Measurements from ENCODE around the gene ATXN7L1.

DNA sequence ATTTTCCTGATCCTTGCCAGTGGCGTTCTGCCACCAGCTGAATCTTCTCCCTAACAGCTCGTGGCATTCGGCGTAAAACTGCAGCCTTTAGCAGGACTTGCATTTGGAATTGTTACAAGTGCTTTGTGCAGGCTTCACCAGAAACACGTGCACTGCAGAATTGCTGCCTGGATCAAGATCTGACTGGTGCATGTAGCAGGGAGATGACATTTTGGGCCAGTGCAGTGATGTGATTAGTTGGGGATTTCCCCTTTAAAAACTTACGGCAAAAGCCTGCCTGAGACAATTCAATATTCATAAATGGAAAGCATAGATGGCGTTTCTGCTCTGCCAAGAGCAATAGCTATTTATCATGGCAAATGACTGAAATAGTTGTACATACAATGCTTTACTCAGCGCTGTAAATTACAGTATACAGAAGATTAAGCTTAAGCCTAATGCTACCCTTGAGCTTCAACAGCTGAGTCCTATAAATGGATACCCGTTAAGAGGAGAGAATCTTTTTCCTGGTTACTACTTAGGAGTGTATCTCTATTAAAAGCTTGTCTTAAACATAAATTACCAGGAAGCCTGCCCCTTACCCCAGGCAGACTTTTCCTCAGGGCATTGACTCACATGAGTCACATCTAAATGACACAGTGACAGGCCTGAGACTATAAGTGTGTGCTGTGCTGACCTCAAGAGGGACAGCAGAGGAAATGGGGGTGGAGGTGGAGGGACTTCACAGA, 106.3 kb downstream of the ATXN7L1 start:
- TF ChIP-seq, protein P1, sequence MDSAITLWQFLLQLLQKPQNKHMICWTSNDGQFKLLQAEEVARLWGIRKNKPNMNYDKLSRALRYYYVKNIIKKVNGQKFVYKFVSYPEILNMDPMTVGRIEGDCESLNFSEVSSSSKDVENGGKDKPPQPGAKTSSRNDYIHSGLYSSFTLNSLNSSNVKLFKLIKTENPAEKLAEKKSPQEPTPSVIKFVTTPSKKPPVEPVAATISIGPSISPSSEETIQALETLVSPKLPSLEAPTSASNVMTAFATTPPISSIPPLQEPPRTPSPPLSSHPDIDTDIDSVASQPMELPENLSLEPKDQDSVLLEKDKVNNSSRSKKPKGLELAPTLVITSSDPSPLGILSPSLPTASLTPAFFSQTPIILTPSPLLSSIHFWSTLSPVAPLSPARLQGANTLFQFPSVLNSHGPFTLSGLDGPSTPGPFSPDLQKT (IDR thresholded peaks at IDR 0.05; ENCODE audit: borderline replicate concordance, low read depth, low read length): no peak
- TF ChIP-seq, protein P2, sequence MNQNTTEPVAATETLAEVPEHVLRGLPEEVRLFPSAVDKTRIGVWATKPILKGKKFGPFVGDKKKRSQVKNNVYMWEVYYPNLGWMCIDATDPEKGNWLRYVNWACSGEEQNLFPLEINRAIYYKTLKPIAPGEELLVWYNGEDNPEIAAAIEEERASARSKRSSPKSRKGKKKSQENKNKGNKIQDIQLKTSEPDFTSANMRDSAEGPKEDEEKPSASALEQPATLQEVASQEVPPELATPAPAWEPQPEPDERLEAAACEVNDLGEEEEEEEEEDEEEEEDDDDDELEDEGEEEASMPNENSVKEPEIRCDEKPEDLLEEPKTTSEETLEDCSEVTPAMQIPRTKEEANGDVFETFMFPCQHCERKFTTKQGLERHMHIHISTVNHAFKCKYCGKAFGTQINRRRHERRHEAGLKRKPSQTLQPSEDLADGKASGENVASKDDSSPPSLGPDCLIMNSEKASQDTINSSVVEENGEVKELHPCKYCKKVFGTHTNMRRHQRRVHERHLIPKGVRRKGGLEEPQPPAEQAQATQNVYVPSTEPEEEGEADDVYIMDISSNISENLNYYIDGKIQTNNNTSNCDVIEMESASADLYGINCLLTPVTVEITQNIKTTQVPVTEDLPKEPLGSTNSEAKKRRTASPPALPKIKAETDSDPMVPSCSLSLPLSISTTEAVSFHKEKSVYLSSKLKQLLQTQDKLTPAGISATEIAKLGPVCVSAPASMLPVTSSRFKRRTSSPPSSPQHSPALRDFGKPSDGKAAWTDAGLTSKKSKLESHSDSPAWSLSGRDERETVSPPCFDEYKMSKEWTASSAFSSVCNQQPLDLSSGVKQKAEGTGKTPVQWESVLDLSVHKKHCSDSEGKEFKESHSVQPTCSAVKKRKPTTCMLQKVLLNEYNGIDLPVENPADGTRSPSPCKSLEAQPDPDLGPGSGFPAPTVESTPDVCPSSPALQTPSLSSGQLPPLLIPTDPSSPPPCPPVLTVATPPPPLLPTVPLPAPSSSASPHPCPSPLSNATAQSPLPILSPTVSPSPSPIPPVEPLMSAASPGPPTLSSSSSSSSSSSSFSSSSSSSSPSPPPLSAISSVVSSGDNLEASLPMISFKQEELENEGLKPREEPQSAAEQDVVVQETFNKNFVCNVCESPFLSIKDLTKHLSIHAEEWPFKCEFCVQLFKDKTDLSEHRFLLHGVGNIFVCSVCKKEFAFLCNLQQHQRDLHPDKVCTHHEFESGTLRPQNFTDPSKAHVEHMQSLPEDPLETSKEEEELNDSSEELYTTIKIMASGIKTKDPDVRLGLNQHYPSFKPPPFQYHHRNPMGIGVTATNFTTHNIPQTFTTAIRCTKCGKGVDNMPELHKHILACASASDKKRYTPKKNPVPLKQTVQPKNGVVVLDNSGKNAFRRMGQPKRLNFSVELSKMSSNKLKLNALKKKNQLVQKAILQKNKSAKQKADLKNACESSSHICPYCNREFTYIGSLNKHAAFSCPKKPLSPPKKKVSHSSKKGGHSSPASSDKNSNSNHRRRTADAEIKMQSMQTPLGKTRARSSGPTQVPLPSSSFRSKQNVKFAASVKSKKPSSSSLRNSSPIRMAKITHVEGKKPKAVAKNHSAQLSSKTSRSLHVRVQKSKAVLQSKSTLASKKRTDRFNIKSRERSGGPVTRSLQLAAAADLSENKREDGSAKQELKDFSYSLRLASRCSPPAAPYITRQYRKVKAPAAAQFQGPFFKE (tag by site-specific recombination; IDR thresholded peaks at IDR 0.05; ENCODE audit: borderline replicate concordance): no peak
- TF ChIP-seq, protein P3, sequence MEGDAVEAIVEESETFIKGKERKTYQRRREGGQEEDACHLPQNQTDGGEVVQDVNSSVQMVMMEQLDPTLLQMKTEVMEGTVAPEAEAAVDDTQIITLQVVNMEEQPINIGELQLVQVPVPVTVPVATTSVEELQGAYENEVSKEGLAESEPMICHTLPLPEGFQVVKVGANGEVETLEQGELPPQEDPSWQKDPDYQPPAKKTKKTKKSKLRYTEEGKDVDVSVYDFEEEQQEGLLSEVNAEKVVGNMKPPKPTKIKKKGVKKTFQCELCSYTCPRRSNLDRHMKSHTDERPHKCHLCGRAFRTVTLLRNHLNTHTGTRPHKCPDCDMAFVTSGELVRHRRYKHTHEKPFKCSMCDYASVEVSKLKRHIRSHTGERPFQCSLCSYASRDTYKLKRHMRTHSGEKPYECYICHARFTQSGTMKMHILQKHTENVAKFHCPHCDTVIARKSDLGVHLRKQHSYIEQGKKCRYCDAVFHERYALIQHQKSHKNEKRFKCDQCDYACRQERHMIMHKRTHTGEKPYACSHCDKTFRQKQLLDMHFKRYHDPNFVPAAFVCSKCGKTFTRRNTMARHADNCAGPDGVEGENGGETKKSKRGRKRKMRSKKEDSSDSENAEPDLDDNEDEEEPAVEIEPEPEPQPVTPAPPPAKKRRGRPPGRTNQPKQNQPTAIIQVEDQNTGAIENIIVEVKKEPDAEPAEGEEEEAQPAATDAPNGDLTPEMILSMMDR (tag by site-specific recombination; IDR thresholded peaks at IDR 0.05): no peak
- TF ChIP-seq ZNF548 (tag by site-specific recombination; IDR thresholded peaks at IDR 0.05): no peak
- TF ChIP-seq, protein P4, sequence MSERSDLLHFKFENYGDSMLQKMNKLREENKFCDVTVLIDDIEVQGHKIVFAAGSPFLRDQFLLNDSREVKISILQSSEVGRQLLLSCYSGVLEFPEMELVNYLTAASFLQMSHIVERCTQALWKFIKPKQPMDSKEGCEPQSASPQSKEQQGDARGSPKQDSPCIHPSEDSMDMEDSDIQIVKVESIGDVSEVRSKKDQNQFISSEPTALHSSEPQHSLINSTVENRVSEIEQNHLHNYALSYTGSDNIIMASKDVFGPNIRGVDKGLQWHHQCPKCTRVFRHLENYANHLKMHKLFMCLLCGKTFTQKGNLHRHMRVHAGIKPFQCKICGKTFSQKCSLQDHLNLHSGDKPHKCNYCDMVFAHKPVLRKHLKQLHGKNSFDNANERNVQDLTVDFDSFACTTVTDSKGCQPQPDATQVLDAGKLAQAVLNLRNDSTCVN (tag by site-specific recombination; optimal IDR thresholded peaks at IDR 0.05): no peak
- no peak for TF ChIP-seq KLF8 (tag by site-specific recombination; IDR thresholded peaks at IDR 0.05)
- TF ChIP-seq ZFP41 (tag by site-specific recombination; IDR thresholded peaks at IDR 0.05; ENCODE audit: borderline replicate concordance): no peak
- TF ChIP-seq ZNF549 (tag by site-specific recombination; IDR thresholded peaks at IDR 0.05): no peak
- no peak for TF ChIP-seq ZNF501 (tag by site-specific recombination; IDR thresholded peaks at IDR 0.05)
- no peak for TF ChIP-seq WT1 (tag by site-specific recombination; IDR thresholded peaks at IDR 0.05)
- TF ChIP-seq ZNF423 (tag by site-specific recombination; IDR thresholded peaks at IDR 0.05): no peak
- no peak for TF ChIP-seq ZNF776 (tag by site-specific recombination; IDR thresholded peaks at IDR 0.05; ENCODE audit: borderline replicate concordance)
- TF ChIP-seq ZNF335 (tag by site-specific recombination; conservative IDR thresholded peaks at IDR 0.05): no peak
- TF ChIP-seq ZNF560 (tag by site-specific recombination; IDR thresholded peaks at IDR 0.05; ENCODE audit: borderline replicate concordance): no peak

All from HEK293 (cell line).